BLaER1 treated with 17β-estradiol and CSF1 and Interleukin-3, amounts not matched to agents 10 nM and 100 nM (cell line): Measurements from ENCODE around the gene RNF220.

Experiments
- H3K27ac ChIP-seq, 11 experiments: shearing (Covaris generic); formaldehyde crosslinking; 2 replicates each; pipeline ENCODE4 v1.8.1; 2022
- H3K27me3 ChIP-seq, 11 experiments: shearing (Covaris generic); formaldehyde crosslinking; 2 replicates each; pipeline ENCODE4 v1.8.1; 2022
- H3K36me3 ChIP-seq, 11 experiments: shearing (Covaris generic); formaldehyde crosslinking; 2 replicates each; pipeline ENCODE4 v1.8.1; 2022
- H3K4me1 ChIP-seq, 10 experiments: shearing (Covaris generic); formaldehyde crosslinking; 2 replicates each; pipeline ENCODE4 v1.8.1; 2022
- H3K4me2 ChIP-seq, 11 experiments: shearing (Covaris generic); formaldehyde crosslinking; 2 replicates each; pipeline ENCODE4 v1.8.1; 2022
- H3K4me3 ChIP-seq, 10 experiments: shearing (Covaris generic); formaldehyde crosslinking; 2 replicates each; pipeline ENCODE4 v1.8.1; 2022
- H3K9ac ChIP-seq, 11 experiments: shearing (Covaris generic); formaldehyde crosslinking; 2 replicates each; pipeline ENCODE4 v1.8.1; 2022
- H3K9me3 ChIP-seq, 11 experiments: shearing (Covaris generic); formaldehyde crosslinking; replicated peaks in 1 of 11; 2 replicates each; pipeline ENCODE4 v1.8.1; 2022
- H4K20me1 ChIP-seq, 11 experiments: shearing (Covaris generic); formaldehyde crosslinking; 2 replicates each; pipeline ENCODE4 v1.8.1; 2022
- Cebpa-rat ChIP-seq, 11 experiments: shearing (Covaris generic); IDR thresholded peaks; 2 replicates each; pipeline ENCODE4 v1.8.1; 2022

Gene RNF220

DNA sequence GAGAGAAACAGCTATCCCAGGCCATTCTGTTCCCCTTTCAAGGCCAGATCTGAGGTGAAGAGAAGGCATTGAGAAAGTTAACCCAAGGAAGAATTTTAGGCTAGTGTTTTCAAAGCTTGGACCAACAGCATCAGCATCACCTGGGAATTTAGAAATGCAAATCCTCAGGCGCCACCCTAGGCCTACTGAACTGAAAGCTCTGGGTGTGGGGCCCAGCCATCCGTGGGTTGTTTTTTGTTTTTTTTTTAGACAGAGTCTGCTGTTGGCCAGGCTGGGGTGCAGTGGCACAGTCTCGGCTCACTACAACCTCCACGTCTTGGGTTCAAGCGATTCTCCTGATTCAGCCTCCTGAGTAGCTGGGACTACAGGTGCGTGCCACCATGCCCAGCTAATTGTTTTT lies 98.6 kb downstream of the RNF220 start:
- H3K27me3 ChIP-seq: no peaks in the 10 kb centered on the region
- H4K20me1 ChIP-seq: no peaks in the 10 kb centered on the region
- H3K36me3 ChIP-seq: no peaks in the 10 kb centered on the region

DNA sequence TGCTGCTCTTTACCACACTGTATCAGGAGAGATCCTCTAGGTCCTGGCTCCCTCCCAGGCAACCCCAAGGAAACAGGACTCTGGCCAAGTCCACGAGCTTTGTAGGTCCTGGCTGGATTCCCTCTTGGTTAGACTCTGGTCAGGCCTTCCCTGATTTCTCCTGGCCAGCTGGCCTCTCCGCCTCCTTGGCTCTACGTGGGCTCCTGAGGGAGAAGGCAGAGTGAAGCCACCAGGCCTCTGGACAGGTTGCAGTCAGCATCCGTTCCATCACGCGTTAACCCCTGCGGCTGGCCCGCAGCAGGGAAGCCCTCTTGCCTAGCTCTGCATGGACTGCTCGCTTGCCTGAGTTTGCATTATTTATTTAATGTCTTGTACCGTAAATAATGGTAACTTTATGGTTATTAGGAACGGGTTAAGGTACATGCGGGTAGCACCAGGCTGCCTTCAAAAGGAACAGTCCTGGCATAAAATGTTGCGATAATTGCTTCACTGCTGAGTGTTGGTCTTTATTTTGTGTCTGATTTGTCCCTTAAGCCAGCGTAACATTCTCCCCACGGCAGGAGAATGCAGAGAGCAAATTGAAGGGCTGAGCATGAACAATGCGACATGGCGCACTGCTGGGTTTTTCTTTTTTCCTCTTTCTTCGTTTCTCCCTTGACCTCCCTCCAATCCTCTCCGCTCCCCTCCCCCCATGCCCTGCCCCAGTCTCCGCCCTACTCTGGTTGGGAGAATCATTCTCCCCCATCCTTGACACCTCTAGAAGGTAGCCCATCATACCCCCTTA lies 100.3 kb downstream of the RNF220 start:
- no peak overlapping the region for H3K9ac ChIP-seq
- no peaks in the 10 kb centered on the region for H3K27me3 ChIP-seq
- TF ChIP-seq Cebpa-rat (IDR thresholded peaks at IDR 0.05): no peak
- no peaks in the 10 kb centered on the region for H3K9me3 ChIP-seq
- H3K4me2 ChIP-seq: no peak overlapping the region
- no peaks in the 10 kb centered on the region for H3K36me3 ChIP-seq
- H3K4me3 ChIP-seq: no peak overlapping the region
- H4K20me1 ChIP-seq: no peaks in the 10 kb centered on the region
- peaks cover 0 to 9% (median 7%) of the 10 kb centered on the region in 10 experiments; a peak in 15 of 20 replicates for H3K4me1 ChIP-seq
- H3K27ac ChIP-seq: no peak overlapping the region

More for the DNA sequence above, 98.6 kb downstream of the RNF220 start:
- no peak for TF ChIP-seq Cebpa-rat (IDR thresholded peaks at IDR 0.05)
- H3K27ac ChIP-seq: no peak overlapping the region
- no peaks in the 10 kb centered on the region for H3K9me3 ChIP-seq
- no peak overlapping the region for H3K4me2 ChIP-seq
- H3K4me1 ChIP-seq: peaks cover 0 to 6% (median 0%) of the 10 kb centered on the region in 10 experiments; a peak in 3 of 20 replicates
- H3K9ac ChIP-seq: no peak overlapping the region
- H3K4me3 ChIP-seq: no peak overlapping the region

DNA sequence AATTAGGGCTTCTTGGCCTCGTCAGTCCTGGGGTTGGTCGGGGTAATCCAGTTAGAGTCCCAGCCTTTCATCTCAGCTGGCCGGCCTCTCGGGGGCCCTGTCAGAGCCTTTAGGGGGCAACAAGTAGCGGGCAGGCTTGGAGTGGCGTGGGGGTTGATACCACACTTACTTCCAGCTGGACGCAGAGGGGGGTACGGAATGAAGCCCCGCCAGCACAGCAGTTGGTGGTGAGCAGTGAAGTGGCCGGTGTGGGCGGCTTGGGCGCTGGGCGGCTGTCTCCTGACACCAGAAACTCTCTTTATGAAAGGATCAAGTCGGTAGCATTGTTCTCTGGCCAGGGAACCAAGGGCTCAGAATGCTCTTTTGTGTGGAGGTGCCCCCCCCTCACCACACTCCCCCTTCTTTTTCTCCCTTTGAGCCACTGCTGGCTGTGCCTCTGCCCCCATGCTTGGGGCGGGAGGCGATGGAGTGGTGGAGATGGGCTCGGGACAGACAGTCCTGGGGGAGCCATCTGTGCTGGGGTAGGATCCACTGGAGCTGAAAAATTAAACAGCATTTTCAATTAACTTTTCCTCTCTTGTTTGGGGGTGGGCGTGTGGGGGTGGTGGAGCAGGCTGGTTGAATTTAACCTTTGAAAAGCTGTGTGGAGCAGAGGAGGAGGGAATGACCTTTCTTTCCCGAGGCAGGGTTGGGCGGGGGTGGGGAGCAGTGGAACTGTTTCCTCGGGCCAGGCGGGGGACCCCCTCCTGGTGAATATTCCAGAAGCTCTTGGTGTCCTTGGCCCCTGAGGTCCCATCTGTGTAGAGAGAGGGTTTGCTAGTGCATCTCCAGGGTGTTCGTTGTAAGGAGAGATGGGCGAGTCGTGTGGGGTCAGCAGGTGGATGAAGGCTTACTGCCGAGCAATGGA lies 102.7 kb downstream of the RNF220 start:
- peaks cover 0 to 11% (median 9%) of the 10 kb centered on the region in 10 experiments; a peak in 15 of 20 replicates for H3K4me1 ChIP-seq
- no peaks in the 10 kb centered on the region for H4K20me1 ChIP-seq
- no peak for TF ChIP-seq Cebpa-rat (IDR thresholded peaks at IDR 0.05)
- no peaks in the 10 kb centered on the region for H3K36me3 ChIP-seq
- H3K27me3 ChIP-seq: no peaks in the 10 kb centered on the region
- no peak overlapping the region for H3K27ac ChIP-seq
- H3K9ac ChIP-seq: no peak overlapping the region
- no peak overlapping the region for H3K4me3 ChIP-seq
- H3K9me3 ChIP-seq: no peaks in the 10 kb centered on the region
- H3K4me2 ChIP-seq: no peak overlapping the region

DNA sequence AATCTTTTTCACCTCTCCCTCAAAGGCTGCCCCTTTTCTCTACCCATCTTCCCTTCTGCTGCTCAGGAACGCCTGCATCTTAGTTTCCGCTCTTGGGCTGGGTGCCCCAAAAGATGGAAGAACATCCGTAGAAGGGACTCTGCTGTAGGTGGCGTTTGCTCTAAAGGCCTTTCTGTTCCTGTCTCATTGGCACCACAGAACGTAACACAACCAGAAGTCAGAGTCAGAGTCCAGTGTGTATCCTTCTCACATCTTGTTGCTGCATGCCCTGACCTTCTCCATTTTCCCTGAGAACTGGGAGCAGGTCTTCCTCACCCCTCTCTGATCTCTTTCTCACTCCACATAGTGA lies 103.3 kb downstream of the RNF220 start:
- no peak for TF ChIP-seq Cebpa-rat (IDR thresholded peaks at IDR 0.05)
- Histone ChIP-seq H3K27ac (no peak overlapping the region), H3K36me3 (no peaks in the 10 kb centered on the region), H3K9ac (no peak overlapping the region), H3K27me3 (no peaks in the 10 kb centered on the region), H3K9me3 (no peaks in the 10 kb centered on the region), H3K4me2 (no peak overlapping the region), H3K4me3 (no peak overlapping the region), H4K20me1 (no peaks in the 10 kb centered on the region), H3K4me1 (peaks cover 0 to 11% (median 9%) of the 10 kb centered on the region in 10 experiments; a peak in 16 of 20 replicates)

DNA sequence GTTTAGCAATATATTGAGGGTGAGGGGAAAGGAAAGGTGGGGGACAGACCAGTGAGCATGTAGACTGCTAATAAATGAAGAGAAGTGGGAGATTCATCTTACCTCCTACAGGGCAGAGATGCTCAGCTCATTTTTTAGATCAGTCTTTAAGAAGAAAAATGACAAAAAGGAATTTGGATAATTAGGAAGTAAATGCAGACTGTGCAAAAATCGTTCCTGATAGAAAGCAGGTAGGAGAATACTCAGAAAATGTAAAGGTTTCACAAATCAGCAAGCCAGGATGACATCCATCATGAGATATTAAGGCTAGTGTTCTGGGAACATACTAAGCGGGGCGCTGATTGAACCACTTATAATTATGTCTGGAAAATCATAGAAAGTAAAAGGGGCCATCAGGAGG lies 106.3 kb downstream of the RNF220 start:
- no peak overlapping the region for H3K4me2 ChIP-seq

DNA sequence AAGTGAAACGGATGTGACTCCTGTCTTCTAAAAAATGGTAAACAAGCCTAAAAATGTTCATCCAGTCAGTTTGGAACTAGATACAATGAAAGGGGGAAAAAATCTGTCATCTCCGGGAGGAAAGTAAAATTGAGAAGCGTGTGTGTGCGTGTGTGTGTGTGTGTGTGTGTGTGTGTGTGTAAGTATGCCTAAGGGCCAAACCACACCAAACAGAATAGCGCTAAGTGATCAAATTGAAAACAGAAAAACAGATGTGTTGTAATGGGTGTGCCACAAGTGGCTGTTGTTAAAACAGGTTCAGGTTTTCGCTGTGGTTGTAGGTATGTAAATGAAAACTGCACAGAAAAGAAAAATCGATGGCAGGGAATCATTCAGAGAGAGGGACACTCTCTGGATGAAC lies 106.7 kb downstream of the RNF220 start:
- no peak overlapping the region for H3K9ac ChIP-seq
- no peak for TF ChIP-seq Cebpa-rat (IDR thresholded peaks at IDR 0.05)
- no peaks in the 10 kb centered on the region for H3K27me3 ChIP-seq
- H3K36me3 ChIP-seq: no peaks in the 10 kb centered on the region
- peaks cover 0 to 11% (median 9%) of the 10 kb centered on the region in 10 experiments; a peak in 16 of 20 replicates for H3K4me1 ChIP-seq
- H3K9me3 ChIP-seq: no peaks in the 10 kb centered on the region
- H3K27ac ChIP-seq: no peak overlapping the region
- H3K4me3 ChIP-seq: no peak overlapping the region
- H3K4me2 ChIP-seq: no peak overlapping the region
- H4K20me1 ChIP-seq: no peaks in the 10 kb centered on the region

More for the DNA sequence above, 106.3 kb downstream of the RNF220 start:
- H3K4me1 ChIP-seq: peaks cover 0 to 11% (median 9%) of the 10 kb centered on the region in 10 experiments; a peak in 16 of 20 replicates
- H3K9me3 ChIP-seq: no peaks in the 10 kb centered on the region
- no peak overlapping the region for H3K4me3 ChIP-seq
- H3K36me3 ChIP-seq: no peaks in the 10 kb centered on the region
- H4K20me1 ChIP-seq: no peaks in the 10 kb centered on the region
- H3K27ac ChIP-seq: no peak overlapping the region
- no peak for TF ChIP-seq Cebpa-rat (IDR thresholded peaks at IDR 0.05)
- H3K27me3 ChIP-seq: no peaks in the 10 kb centered on the region
- no peak overlapping the region for H3K9ac ChIP-seq

DNA sequence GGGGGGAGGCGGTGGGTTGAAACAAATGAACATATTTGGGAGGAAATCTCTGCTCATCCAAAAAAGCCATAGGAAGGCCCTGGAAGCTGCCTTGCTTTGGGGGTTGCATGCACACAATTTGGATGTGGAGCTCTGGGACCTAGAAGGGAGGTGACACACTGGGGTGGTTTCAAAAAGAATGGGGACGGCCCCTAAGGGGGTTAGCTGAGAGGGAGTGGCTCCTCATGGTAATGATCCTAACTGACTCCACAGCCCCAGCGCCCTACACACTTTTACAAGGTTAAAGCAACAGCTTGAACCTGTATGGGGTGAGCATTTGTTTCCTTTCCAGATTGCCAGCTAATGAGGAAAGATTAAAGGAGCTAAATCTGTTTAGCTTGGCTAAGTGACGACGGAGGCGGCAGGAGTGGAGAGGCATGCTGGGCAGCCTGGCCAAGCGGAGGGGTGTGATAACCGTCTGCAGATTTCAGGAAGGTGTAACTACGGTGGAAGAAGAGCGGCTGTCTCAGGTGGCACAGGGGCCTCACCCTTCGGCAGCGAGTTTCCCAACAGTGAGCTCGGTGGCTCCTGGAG lies 107.3 kb downstream of the RNF220 start:
- H3K27ac ChIP-seq: no peak overlapping the region
- no peaks in the 10 kb centered on the region for H3K9me3 ChIP-seq
- H4K20me1 ChIP-seq: no peaks in the 10 kb centered on the region
- H3K9ac ChIP-seq: no peak overlapping the region
- TF ChIP-seq Cebpa-rat (IDR thresholded peaks at IDR 0.05): no peak
- no peaks in the 10 kb centered on the region for H3K36me3 ChIP-seq
- H3K27me3 ChIP-seq: no peaks in the 10 kb centered on the region
- no peak overlapping the region for H3K4me3 ChIP-seq
- H3K4me1 ChIP-seq: peaks cover 0 to 11% (median 9%) of the 10 kb centered on the region in 10 experiments; a peak in 16 of 20 replicates
- no peak overlapping the region for H3K4me2 ChIP-seq

DNA sequence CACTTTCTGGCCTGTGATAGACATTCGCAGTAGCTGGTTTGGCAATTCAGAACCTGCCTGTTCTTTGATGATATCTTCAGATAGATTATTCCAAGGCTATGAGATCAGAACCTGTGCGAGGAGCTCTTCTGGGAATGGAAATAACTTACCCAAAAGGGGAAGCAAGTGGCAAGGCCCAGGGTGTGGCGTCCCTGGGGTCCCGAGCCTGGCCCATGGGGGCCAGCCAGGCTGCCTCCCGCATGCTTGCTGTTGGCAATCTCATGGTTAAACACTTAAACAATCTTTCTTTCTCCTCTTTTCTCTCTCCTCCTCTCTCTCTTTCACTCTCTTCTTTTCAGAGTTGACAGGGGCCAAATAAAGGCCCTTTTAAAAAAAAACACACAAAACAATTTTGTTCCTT lies 108.1 kb downstream of the RNF220 start:
- Histone ChIP-seq H3K4me3 (no peak overlapping the region), H3K27ac (no peak overlapping the region), H3K4me1 (peaks cover 0 to 11% (median 9%) of the 10 kb centered on the region in 10 experiments; a peak in 16 of 20 replicates), H3K27me3 (no peaks in the 10 kb centered on the region), H3K36me3 (no peaks in the 10 kb centered on the region), H3K9me3 (no peaks in the 10 kb centered on the region), H3K9ac (no peak overlapping the region), H3K4me2 (no peak overlapping the region), H4K20me1 (no peaks in the 10 kb centered on the region)
- no peak for TF ChIP-seq Cebpa-rat (IDR thresholded peaks at IDR 0.05)

DNA sequence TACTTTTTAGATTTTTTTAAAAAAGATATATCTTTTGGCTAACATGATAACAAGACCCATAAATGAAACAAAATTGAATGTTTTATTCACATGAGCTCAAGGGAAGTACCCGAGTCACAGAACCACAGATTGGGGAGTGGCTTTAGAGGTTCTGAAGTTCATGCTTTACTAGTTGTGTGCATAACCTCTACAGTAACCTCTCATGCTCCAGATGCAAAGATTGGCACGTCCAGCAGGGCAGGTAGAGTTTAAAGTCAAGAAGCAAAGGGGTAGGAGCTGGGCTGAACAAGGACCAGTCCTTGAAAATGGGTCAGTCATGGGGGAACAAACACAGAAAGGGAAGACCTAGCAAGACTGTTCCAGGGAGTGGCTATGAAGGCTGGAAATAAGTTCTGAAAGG lies 109.6 kb downstream of the RNF220 start:
- Histone ChIP-seq H3K9ac (no peak overlapping the region), H3K4me1 (peaks cover 6 to 15% (median 10%) of the 10 kb centered on the region in 10 experiments; a peak in 18 of 20 replicates), H3K4me3 (no peak overlapping the region), H3K9me3 (no peaks in the 10 kb centered on the region), H3K36me3 (no peaks in the 10 kb centered on the region), H3K4me2 (no peak overlapping the region), H3K27ac (no peak overlapping the region), H3K27me3 (no peaks in the 10 kb centered on the region), H4K20me1 (no peaks in the 10 kb centered on the region)
- TF ChIP-seq Cebpa-rat (IDR thresholded peaks at IDR 0.05): no peak
